Measurements from ENCODE around the gene PEX26. TPM values are rescaled to one million over a fixed set of nuclear protein-coding genes. Genes with fewer than 3 reads are reported as not detected.
"Not testable (repeated sequence)": the region's sequence is repeated elsewhere in the genome, so short reads cannot be mapped to it uniquely, and the experiment has no call there.

The PEX26 gene
- total RNA-seq, 2 donors from 2014 or later: 15.1 to 18.4 TPM

DNA sequence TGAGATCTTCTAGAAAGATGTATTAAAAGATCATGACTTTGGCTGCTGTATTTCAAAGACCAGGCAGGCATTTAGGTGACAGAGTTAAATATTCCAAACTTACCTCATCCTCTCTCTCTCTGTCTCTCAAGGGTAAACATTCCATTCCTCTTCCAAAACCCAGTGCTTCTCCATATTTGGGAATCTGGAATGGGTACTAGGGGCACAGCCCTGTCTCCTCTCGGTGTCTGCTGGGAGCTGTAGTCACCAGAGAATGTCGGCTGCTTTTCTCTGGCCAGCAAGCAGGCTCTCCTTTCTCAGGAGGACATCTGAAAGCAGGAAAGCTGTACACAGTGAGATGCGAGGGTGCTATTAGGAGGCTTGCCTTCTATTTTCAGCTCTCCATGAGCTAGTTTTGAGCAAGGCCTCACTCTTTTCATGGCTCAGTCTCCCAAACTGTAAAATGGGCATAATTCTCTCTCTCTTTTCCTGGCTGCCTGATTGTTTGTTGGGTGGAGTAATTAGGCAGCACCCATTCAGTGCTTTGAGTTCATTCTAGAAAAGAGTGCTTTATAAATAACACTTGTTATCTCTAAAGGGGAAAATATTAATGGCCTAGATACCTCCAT is 9.3 kb upstream of the PEX26 start:
- TF ChIP-seq, protein P1, sequence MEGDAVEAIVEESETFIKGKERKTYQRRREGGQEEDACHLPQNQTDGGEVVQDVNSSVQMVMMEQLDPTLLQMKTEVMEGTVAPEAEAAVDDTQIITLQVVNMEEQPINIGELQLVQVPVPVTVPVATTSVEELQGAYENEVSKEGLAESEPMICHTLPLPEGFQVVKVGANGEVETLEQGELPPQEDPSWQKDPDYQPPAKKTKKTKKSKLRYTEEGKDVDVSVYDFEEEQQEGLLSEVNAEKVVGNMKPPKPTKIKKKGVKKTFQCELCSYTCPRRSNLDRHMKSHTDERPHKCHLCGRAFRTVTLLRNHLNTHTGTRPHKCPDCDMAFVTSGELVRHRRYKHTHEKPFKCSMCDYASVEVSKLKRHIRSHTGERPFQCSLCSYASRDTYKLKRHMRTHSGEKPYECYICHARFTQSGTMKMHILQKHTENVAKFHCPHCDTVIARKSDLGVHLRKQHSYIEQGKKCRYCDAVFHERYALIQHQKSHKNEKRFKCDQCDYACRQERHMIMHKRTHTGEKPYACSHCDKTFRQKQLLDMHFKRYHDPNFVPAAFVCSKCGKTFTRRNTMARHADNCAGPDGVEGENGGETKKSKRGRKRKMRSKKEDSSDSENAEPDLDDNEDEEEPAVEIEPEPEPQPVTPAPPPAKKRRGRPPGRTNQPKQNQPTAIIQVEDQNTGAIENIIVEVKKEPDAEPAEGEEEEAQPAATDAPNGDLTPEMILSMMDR (IDR thresholded peaks at IDR 0.05): no peak
- H3K36me3 ChIP-seq: no peaks in the 10 kb centered on the region
- peak overlapping the region; percentile 62 to 86 for H3K27ac ChIP-seq
- no peak overlapping the region for H3K4me3 ChIP-seq
- no peaks in the 10 kb centered on the region for H3K27me3 ChIP-seq
- no peak for DNase-seq (ENCODE audit: low spot score)
- H3K9me3 ChIP-seq: no peaks in the 10 kb centered on the region
- peaks cover 0 to 19% of the 10 kb centered on the region in 2 donors for H3K4me1 ChIP-seq

DNA sequence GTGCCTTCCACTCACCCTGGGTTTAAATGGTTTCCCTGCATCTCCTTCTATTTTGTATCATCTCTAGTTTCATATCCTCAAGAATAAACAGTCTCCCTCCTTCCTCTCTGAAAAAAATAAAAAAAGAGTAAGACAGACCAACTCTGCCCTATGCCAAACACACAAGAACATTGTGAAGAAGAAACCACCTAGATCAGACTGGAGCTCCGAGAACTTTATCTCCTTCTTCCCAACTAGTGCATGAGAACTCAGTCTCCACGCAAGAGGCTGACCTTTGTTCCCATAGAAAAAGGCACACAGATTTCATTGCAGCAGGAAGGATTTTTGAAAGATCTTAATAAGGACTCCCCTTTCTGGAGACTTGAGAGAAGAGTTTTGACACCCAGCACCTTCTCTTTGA is 8.7 kb upstream of the PEX26 start:
- Histone ChIP-seq H3K36me3 (no peaks in the 10 kb centered on the region), H3K27ac (peak overlapping the region; percentile 62 to 86), H3K4me1 (peaks cover 0 to 19% of the 10 kb centered on the region in 2 donors), H3K9me3 (no peaks in the 10 kb centered on the region), H3K27me3 (no peaks in the 10 kb centered on the region), H3K4me3 (no peak overlapping the region)
- TF ChIP-seq, protein P1 (IDR thresholded peaks at IDR 0.05): no peak
- DNase-seq (ENCODE audit: low spot score): no peak

DNA sequence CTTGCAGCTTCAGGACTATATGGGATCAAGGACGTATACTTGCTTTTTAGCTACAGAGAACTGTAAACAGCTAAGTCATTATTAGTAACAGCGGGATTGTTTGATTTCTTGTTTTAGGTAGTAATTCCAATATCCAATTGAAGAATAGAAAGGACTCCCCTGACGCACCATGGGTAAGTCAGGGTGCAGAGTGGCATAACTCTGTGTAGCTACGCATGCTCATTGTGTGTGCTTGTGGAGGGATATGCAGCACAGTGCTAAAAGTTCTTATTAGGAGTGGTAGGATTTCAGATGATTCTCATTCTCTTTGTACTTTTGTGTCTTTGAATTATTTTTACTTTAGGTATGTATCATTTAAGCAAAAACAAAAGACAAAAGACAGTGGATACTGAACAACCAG is 7.7 kb upstream of the PEX26 start:
- H3K27me3 ChIP-seq: no peaks in the 10 kb centered on the region
- TF ChIP-seq, protein P1 (IDR thresholded peaks at IDR 0.05): no peak
- DNase-seq (ENCODE audit: low spot score): no peak
- H3K4me3 ChIP-seq: no peak overlapping the region
- no peak overlapping the region for H3K27ac ChIP-seq
- no peaks in the 10 kb centered on the region for H3K36me3 ChIP-seq
- peaks cover 0 to 19% of the 10 kb centered on the region in 2 donors for H3K4me1 ChIP-seq
- H3K9me3 ChIP-seq: no peaks in the 10 kb centered on the region

DNA sequence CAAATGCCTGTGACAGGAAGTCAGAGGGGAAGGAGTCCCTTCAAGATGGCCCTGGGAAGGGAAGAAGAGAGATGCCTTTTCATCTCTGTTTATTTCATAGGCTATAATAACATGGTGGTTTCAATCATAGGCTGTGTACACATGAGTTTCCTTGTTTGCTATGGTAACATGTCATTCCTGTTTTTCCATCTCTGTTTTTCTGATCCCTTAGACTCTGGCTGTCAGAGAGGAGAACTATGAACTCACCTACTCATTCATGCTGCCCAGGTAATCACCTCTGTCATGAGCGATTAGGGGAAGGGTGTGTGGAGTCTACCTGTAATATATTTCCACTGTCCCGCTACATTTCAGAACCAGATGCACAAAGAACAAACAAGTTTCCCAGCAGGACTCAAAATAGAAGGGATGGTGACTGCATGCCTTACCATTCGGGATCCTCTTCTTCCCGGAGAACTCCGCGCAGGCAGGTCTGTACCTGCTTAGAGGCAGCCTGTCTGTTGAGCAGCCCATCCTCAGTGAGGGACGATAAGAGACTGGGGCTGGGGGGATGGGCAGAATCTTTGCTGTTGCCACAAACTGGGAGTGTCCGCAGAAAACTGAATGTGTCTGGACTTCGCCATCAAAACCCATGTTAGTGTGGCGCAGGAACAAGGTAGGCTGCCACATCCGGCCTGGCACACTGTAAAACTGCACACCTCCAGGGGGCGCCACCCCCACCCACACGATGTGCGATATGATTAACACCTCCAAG is 7.1 kb upstream of the PEX26 start:
- H3K36me3 ChIP-seq: no peaks in the 10 kb centered on the region
- no peaks in the 10 kb centered on the region for H3K9me3 ChIP-seq
- no peaks in the 10 kb centered on the region for H3K27me3 ChIP-seq
- H3K4me3 ChIP-seq: no peak overlapping the region
- DNase-seq (ENCODE audit: low spot score): no peak
- peaks cover 0 to 20% of the 10 kb centered on the region in 2 donors for H3K4me1 ChIP-seq
- H3K27ac ChIP-seq: no peak overlapping the region
- TF ChIP-seq, protein P1 (IDR thresholded peaks at IDR 0.05): no peak

DNA sequence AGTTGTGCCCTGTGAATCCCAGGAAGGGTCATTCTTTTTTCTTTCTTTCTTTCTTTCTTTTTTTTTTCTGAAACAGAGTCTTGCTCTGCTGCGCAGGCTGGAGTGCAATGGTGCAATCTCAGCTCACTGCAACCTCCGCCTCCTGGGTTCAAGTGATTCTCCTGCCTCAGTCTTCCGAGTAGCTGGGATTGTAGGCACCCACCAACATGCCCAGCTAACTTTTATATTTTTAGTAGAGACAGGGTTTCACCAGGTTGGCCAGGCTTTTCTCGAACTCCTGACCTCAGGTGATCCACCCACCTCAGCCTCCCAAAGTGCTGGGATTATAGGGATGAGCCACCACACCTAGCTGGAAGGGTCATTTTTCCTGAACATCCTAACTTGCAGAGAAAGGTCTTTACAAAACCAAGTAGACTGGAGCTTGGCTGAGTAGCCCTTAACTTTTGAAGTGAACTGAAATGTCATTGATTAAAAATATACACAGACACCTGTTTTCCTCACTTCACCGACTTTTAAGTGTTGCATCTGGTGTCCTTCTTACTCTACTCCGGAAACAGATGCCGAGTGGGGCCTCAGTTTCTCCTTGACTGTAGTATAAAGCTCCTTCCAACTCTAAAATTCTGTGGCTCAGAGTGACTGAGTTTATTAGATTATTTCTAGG is 6.4 kb upstream of the PEX26 start:
- not testable (repeated sequence) for H3K27ac ChIP-seq; H3K27me3 ChIP-seq; H3K9me3 ChIP-seq; H3K36me3 ChIP-seq; H3K4me3 ChIP-seq; DNase-seq (ENCODE audit: low spot score)
- peaks cover 0 to 27% of the 10 kb centered on the region in 2 donors for H3K4me1 ChIP-seq

DNA sequence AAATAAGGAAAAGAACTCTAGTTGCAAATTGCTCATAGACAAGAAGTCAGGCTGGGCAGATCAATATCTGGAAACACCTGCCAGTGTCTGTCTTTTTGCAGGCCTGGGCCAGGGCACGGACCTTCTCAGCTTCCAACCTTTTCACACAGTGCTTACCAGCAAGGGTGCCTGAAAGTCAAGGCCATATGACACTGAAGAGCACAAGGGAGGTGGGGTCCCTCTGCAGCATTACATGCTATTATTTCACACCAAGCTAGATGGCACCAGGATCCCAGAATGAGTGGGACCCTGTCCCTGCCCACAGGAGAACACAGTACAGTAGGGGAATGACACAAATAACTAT is 5.9 kb upstream of the PEX26 start:
- no peaks in the 10 kb centered on the region for H3K9me3 ChIP-seq
- DNase-seq (ENCODE audit: low spot score): no peak
- no peaks in the 10 kb centered on the region for H3K36me3 ChIP-seq
- peaks cover 0 to 32% of the 10 kb centered on the region in 2 donors for H3K4me1 ChIP-seq
- no peak overlapping the region for H3K27ac ChIP-seq
- TF ChIP-seq, protein P1 (IDR thresholded peaks at IDR 0.05): no peak
- no peaks in the 10 kb centered on the region for H3K27me3 ChIP-seq
- no peak overlapping the region for H3K4me3 ChIP-seq
